Esophagus (tissue), 2 donors: Measurements from ENCODE around the gene DKK2. TPM values are rescaled to one million over a fixed set of nuclear protein-coding genes. Genes with fewer than 3 reads are reported as not detected.

Experiments used
- H3K27ac ChIP-seq, 2 donors: one replicate each; pipeline ENCODE4 v1.5.1; 2013; ENCODE audit warnings: low read depth in 2 of 2, mild to moderate bottlenecking in 2 of 2, inconsistent platforms in 1 of 2, low read length in 1 of 2, moderate library complexity in 1 of 2
- H3K27me3 ChIP-seq, 2 donors: one replicate each; pipeline ENCODE4 v1.6.1; 2013; ENCODE audit warnings: low read length in 2 of 2, control low read depth in 1 of 2, mild to moderate bottlenecking in 1 of 2; ENCODE audit not compliant: insufficient read depth in 2 of 2, control insufficient read depth in 1 of 2
- H3K36me3 ChIP-seq, 2 donors: one replicate each; pipeline ENCODE4 v1.6.1; 2013; ENCODE audit warnings: low read length in 1 of 2; ENCODE audit not compliant: control insufficient read depth in 2 of 2, insufficient read depth in 2 of 2
- H3K4me1 ChIP-seq, 2 donors: one replicate each; pipeline ENCODE4 v1.6.1; 2013; ENCODE audit warnings: low read length in 1 of 2; ENCODE audit not compliant: control insufficient read depth in 2 of 2, insufficient read depth in 2 of 2
- H3K4me3 ChIP-seq, 2 donors: one replicate each; pipeline ENCODE4 v1.5.1; 2013; ENCODE audit warnings: low read length in 2 of 2, mild to moderate bottlenecking in 2 of 2, low read depth in 1 of 2, moderate library complexity in 1 of 2
- H3K9me3 ChIP-seq, 2 donors: one replicate each; pipeline ENCODE4 v1.6.1; 2013; ENCODE audit warnings: mild to moderate bottlenecking in 2 of 2, low read depth in 1 of 2, low read length in 1 of 2, moderate library complexity in 1 of 2; ENCODE audit not compliant: control insufficient read depth in 2 of 2, insufficient read depth in 1 of 2
- WGBS, 2 donors: extraction: QIAGEN DNeasy Blood & Tissue Kit; methylation state at CpG; one replicate each; pipeline ENCODE4 v1.1.7; 2013; 5-methylcytosine and 5-hydroxymethylcytosine counted together
- polyA plus RNA-seq, 2 donors: library from polyadenylated mRNA; stranded (reverse); fragments of 200-250 nt; gene quantifications; one replicate each; pipeline ENCODE4 v1.2.3, GENCODE V29; 2013
- donor health status: healthy with polysubstance abuse.
- donor health status: Bipolar disorder and iron deficiency.

The DKK2 gene
- polyA plus RNA-seq, 2 donors, result 0.04 to 0.08 TPM

DNA sequence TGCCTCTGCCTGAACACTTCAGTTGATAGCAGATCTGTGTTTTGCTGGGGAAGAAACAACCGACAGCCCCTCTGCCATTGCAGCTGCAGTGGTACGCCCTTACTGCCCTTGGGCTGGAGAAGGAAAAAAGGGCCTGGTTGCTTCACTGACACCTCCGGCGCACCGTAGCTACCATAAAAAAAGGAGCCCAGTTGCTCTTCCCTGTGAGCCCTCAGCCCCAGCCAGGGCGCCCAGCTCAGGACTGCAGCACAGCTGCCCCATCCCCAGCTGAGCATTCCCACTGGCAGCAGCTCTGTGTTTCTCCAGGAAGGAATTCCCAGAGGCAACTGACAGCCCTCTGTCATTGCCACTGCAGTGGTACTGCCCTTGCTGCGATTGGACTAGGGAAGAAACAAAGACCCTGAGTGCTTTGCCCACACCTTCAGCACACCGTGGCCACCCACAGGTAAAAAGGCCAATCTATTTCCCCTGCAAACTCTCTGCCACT, 142.7 kb downstream of the DKK2 start:
- no peaks in the 10 kb centered on the region for H3K27me3 ChIP-seq
- H3K9me3 ChIP-seq, result peaks cover 0 to 8% of the 10 kb centered on the region in 2 donors
- no peaks in the 10 kb centered on the region for H3K36me3 ChIP-seq
- H3K4me1 ChIP-seq, result no peaks in the 10 kb centered on the region
- 81 to 84% methylated on average over 8 of the region's 8 CpGs for WGBS, 2 donors
- no peak overlapping the region for H3K4me3 ChIP-seq
- H3K27ac ChIP-seq, result no peak overlapping the region

DNA sequence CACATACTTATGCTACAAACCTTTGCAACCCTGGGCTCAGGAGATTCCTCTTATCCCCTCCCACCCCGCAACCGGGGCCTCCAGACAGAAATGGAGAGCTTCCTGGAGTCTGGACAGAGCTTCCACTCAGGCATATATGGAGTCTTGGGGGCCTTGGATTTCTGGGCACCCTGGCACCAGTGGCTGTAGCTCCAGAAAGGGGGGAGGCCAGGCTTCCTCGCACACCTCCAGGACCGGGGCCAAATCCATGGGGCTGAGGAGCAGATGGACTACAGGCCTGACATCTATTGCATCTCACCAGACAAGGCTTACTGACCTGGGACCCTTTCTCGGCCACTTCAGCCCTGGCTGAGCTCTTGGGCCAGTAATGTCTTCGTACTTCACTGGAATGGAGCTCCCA, 143.3 kb downstream of the DKK2 start:
- Histone ChIP-seq H3K9me3 (peaks cover 0 to 8% of the 10 kb centered on the region in 2 donors), H3K27me3 (no peaks in the 10 kb centered on the region), H3K27ac (no peak overlapping the region), H3K4me1 (no peaks in the 10 kb centered on the region), H3K36me3 (no peaks in the 10 kb centered on the region), H3K4me3 (no peak overlapping the region)
- 76 to 89% methylated on average over 6 of the region's 6 CpGs for WGBS, 2 donors

DNA sequence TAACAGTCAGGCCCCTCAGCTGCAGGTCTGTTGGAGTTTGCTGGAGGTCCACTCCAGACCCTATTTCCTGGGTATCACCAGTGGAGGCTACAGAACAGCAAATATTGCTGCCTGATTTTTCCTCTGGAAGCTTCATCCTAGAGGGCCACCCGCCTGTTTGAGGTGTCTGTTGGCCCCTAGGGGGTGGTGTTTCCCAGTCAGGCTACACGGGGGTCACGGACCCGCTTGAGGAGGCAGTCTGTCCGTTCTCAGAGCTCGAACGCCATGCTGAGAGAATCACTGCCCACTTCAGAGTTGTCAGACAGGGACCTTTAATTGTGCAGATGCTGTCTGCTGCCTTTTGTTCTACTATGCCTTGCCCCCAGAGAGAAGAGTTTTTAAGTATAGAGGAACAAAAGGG, 160.8 kb downstream of the DKK2 start:
- H3K27me3 ChIP-seq, result no peaks in the 10 kb centered on the region
- H3K4me3 ChIP-seq, result no peak overlapping the region
- peaks cover 0 to 3% of the 10 kb centered on the region in 2 donors for H3K9me3 ChIP-seq
- H3K27ac ChIP-seq, result no peak overlapping the region
- H3K36me3 ChIP-seq, result no peaks in the 10 kb centered on the region
- no peaks in the 10 kb centered on the region for H3K4me1 ChIP-seq
- 71 to 73% methylated on average over 7 of the region's 7 CpGs for WGBS, 2 donors
